ENCODE measurements around the gene CTRB2. TPM values are rescaled to one million over a fixed set of nuclear protein-coding genes. Genes with fewer than 3 reads are reported as not detected.
A peak's percentile ranks its signal among the peaks of the same experiment; 100 is the strongest.
"Not testable (repeated sequence)": the region's sequence is repeated elsewhere in the genome, so short reads cannot be mapped to it uniquely, and the experiment has no call there.

The CTRB2 gene
- total and polyA plus RNA-seq, 4 donors = 9.1 to 19.0 (median 12.1) TPM

GRCh38 chr16:75244225-75244809 is 37.4 kb upstream of the CTRB2 start:
- DNase-seq = peak; percentile 91 to 92
- intact Hi-C loops (cut with DNase I) = no loop called here
- Histone ChIP-seq H3K36me3 (ENCODE audit: control insufficient read depth in 1 of 2, insufficient read depth in 2 of 2, low read length in 1 of 2) (no peaks in the 10 kb centered on the region), H3K4me1 (ENCODE audit: control insufficient read depth in 1 of 2, insufficient read depth in 2 of 2, low read length in 2 of 2) (peaks cover 0 to 8% of the 10 kb centered on the region in 2 donors), H3K27me3 (ENCODE audit: control insufficient read depth in 1 of 2, insufficient read depth in 2 of 2, low read length in 1 of 2) (no peaks in the 10 kb centered on the region), H3K27ac (ENCODE audit: low read depth in 1 of 2, low read length in 2 of 2) (peak overlapping the region; percentile 64 to 95), H3K9me3 (ENCODE audit: control insufficient read depth, low read length) (no peaks in the 10 kb centered on the region), H3K4me3 (ENCODE audit: low read length in 2 of 2) (no peak overlapping the region)
- ATAC-seq (ENCODE audit: low FRiP score) = peak; percentile 3
- WGBS, 2 donors = 24 to 25% methylated on average over 7 of the region's 7 CpGs

DNA sequence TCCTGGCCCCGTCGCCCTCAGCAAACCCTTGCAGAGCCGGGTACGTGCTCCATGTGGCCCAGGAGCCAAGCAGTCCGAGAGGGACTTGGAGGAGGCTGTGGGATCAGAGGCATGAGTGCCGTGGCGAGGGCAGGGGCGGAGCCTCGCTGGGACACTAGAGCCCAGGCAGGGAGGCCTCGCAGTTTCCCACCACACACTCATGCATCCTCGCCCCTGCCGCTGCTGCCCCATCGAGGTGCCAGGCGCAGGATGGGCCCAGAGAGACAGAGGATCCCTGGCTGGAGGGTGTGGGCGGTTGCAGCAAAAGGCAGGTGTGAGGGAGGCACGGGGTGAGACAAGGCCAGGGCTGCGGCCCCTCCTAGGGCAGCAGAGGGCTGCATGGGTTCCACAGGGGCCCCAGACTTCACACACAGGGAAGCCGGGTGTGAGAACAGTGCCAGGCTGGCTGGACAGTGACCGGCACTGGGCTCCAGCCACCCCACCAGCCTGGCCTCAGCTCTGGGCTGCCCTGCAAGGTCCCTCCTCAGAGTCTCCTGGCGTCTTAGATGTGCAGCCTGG is 36.8 kb upstream of the CTRB2 start:
- 22 to 23% methylated on average over 18 to 20 of the region's 20 CpGs for WGBS, 2 donors
- H3K27ac ChIP-seq (ENCODE audit: low read depth in 1 of 2, low read length in 2 of 2) = peak overlapping the region in 1 of 2 donors; percentile 95
- H3K4me3 ChIP-seq (ENCODE audit: low read length in 2 of 2) = no peak overlapping the region
- H3K9me3 ChIP-seq (ENCODE audit: control insufficient read depth, low read length) = no peaks in the 10 kb centered on the region
- H3K36me3 ChIP-seq (ENCODE audit: control insufficient read depth in 1 of 2, insufficient read depth in 2 of 2, low read length in 1 of 2) = no peaks in the 10 kb centered on the region
- ATAC-seq (ENCODE audit: low FRiP score) = no peak
- H3K4me1 ChIP-seq (ENCODE audit: control insufficient read depth in 1 of 2, insufficient read depth in 2 of 2, low read length in 2 of 2) = peaks cover 0 to 8% of the 10 kb centered on the region in 2 donors
- DNase-seq = peak in 1 of 2 donors; percentile 60
- H3K27me3 ChIP-seq (ENCODE audit: control insufficient read depth in 1 of 2, insufficient read depth in 2 of 2, low read length in 1 of 2) = no peaks in the 10 kb centered on the region
- intact Hi-C loops (cut with DNase I) = no loop called here

DNA sequence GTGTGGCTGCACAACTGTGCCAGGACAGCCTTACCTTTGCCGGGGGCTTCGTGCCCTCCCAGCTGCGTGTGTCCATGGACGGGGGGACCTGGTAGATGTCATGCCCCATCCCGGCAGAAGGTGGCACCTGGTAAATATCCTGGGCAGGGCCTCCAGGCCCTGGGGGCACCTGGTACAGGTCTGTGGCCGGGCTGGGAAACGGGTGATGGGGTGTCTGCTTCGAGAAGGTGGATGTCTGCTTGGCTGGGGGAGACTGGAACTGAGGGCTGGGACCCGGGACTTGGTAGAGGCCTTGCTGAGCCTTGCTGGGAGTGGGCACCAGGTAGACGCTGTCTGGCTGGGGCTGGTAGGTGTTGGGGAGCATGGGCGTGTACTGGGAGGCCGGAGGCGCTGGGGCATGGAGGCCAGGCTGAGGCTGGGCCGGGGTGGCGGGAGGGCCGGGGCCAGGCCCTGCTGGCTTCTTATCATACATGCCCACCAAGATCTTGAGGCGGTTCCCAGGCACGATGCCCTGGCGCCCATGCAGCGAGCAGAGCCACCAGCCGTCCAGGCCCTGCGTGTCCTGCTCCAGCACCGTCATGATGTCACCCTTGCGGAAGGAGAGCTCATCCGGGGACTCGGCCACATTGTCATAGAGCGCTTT is 35.6 kb upstream of the CTRB2 start:
- H3K9me3 ChIP-seq (ENCODE audit: control insufficient read depth, low read length); H3K27me3 ChIP-seq (ENCODE audit: control insufficient read depth in 1 of 2, insufficient read depth in 2 of 2, low read length in 1 of 2); H3K4me1 ChIP-seq (ENCODE audit: control insufficient read depth in 1 of 2, insufficient read depth in 2 of 2, low read length in 2 of 2); DNase-seq; intact Hi-C loops (cut with DNase I); ATAC-seq (ENCODE audit: low FRiP score); H3K36me3 ChIP-seq (ENCODE audit: control insufficient read depth in 1 of 2, insufficient read depth in 2 of 2, low read length in 1 of 2); H3K4me3 ChIP-seq (ENCODE audit: low read length in 2 of 2): not testable (repeated sequence)
- WGBS, 2 donors = 55 to 64% methylated on average over 22 to 27 of the region's 27 CpGs
- H3K27ac ChIP-seq (ENCODE audit: low read depth in 1 of 2, low read length in 2 of 2) = peak overlapping the region in 1 of 2 donors; percentile 65

- H3K4me1 ChIP-seq (ENCODE audit: control insufficient read depth in 1 of 2, insufficient read depth in 2 of 2, low read length in 2 of 2) = no peaks in the 10 kb centered on the region
- no peaks in the 10 kb centered on the region for H3K9me3 ChIP-seq (ENCODE audit: control insufficient read depth, low read length)
- 58 to 60% methylated on average over 13 of the region's 13 CpGs for WGBS, 2 donors
- no peak overlapping the region for H3K4me3 ChIP-seq (ENCODE audit: low read length in 2 of 2)
- ATAC-seq (ENCODE audit: low FRiP score) (no peak), DNase-seq (no peak)
- H3K27ac ChIP-seq (ENCODE audit: low read depth in 1 of 2, low read length in 2 of 2) = peak overlapping the region; percentile 2 to 65
- H3K27me3 ChIP-seq (ENCODE audit: control insufficient read depth in 1 of 2, insufficient read depth in 2 of 2, low read length in 1 of 2) = no peaks in the 10 kb centered on the region
- intact Hi-C loops (cut with DNase I) = no loop called here
- no peaks in the 10 kb centered on the region for H3K36me3 ChIP-seq (ENCODE audit: control insufficient read depth in 1 of 2, insufficient read depth in 2 of 2, low read length in 1 of 2)
Measured at GRCh38 chr16:75241955-75242354, 35.0 kb upstream of the CTRB2 start.

GRCh38 chr16:75241412-75241811 is 34.5 kb upstream of the CTRB2 start:
- no peaks in the 10 kb centered on the region for H3K27me3 ChIP-seq (ENCODE audit: control insufficient read depth in 1 of 2, insufficient read depth in 2 of 2, low read length in 1 of 2)
- H3K4me3 ChIP-seq (ENCODE audit: low read length in 2 of 2) = no peak overlapping the region
- H3K4me1 ChIP-seq (ENCODE audit: control insufficient read depth in 1 of 2, insufficient read depth in 2 of 2, low read length in 2 of 2) = no peaks in the 10 kb centered on the region
- whole genome bisulfite sequencing, 2 donors = 59 to 61% methylated on average over 8 of the region's 8 CpGs
- no peaks in the 10 kb centered on the region for H3K36me3 ChIP-seq (ENCODE audit: control insufficient read depth in 1 of 2, insufficient read depth in 2 of 2, low read length in 1 of 2)
- ATAC-seq (ENCODE audit: low FRiP score) = no peak
- H3K27ac ChIP-seq (ENCODE audit: low read depth in 1 of 2, low read length in 2 of 2) = peak overlapping the region; percentile 2 to 65
- no peaks in the 10 kb centered on the region for H3K9me3 ChIP-seq (ENCODE audit: control insufficient read depth, low read length)
- intact Hi-C loops (cut with DNase I) = no loop called here
- DNase-seq = no peak

- WGBS, 2 donors = 21 to 24% methylated on average over 7 of the region's 7 CpGs
- H3K4me1 ChIP-seq (ENCODE audit: control insufficient read depth in 1 of 2, insufficient read depth in 2 of 2, low read length in 2 of 2); H3K4me3 ChIP-seq (ENCODE audit: low read length in 2 of 2); H3K9me3 ChIP-seq (ENCODE audit: control insufficient read depth, low read length); H3K27me3 ChIP-seq (ENCODE audit: control insufficient read depth in 1 of 2, insufficient read depth in 2 of 2, low read length in 1 of 2); ATAC-seq (ENCODE audit: low FRiP score); intact Hi-C loops (cut with DNase I); H3K36me3 ChIP-seq (ENCODE audit: control insufficient read depth in 1 of 2, insufficient read depth in 2 of 2, low read length in 1 of 2): not testable (repeated sequence)
- DNase-seq = peak in 1 of 2 donors; percentile 45
- H3K27ac ChIP-seq (ENCODE audit: low read depth in 1 of 2, low read length in 2 of 2) = peak overlapping the region in 1 of 2 donors; percentile 65
Measured at GRCh38 chr16:75240633-75241032, 33.7 kb upstream of the CTRB2 start.

DNA sequence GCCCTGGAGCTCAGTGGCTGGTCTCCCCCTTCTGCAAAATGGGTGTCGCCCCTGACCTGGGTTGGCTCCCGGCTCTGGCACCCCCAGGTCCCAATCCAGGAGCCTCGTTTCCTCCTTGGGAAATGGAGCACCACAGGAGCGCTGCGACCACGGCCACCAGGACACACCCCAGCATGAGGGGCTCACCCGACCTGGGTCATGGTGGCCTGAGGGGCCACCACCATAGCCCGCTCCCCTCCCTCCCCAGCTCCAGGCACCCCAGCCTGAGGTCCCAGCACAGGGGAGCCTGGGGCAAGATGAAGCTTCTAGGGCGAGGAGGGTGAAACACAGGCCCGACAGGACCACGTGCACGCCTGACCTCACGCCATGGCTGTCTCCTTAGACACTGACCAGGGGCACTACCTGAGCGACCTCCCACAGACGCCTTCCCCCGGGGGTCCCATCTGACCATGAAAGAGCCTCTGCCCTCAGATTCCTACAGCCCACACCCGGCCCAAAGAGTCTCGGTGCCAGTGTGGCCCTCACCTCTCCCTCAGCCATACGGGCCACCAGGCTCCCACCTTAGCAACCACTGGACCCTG is 32.7 kb upstream of the CTRB2 start:
- ATAC-seq (ENCODE audit: low FRiP score) (no peak), DNase-seq (no peak)
- Histone ChIP-seq H3K36me3 (ENCODE audit: control insufficient read depth in 1 of 2, insufficient read depth in 2 of 2, low read length in 1 of 2) (no peaks in the 10 kb centered on the region), H3K9me3 (ENCODE audit: control insufficient read depth, low read length) (no peaks in the 10 kb centered on the region), H3K4me3 (ENCODE audit: low read length in 2 of 2) (no peak overlapping the region), H3K27me3 (ENCODE audit: control insufficient read depth in 1 of 2, insufficient read depth in 2 of 2, low read length in 1 of 2) (no peaks in the 10 kb centered on the region), H3K27ac (ENCODE audit: low read depth in 1 of 2, low read length in 2 of 2) (peak overlapping the region; percentile 83 to 93), H3K4me1 (ENCODE audit: control insufficient read depth in 1 of 2, insufficient read depth in 2 of 2, low read length in 2 of 2) (no peaks in the 10 kb centered on the region)
- intact Hi-C loops (cut with DNase I) = loop anchor here (2.0 to 5.0 kb wide), 4 partner anchors 68 to 163 kb away; no protein-coding TSS in a partner anchor
- WGBS, 2 donors = 54 to 58% methylated on average over 19 of the region's 19 CpGs

DNA sequence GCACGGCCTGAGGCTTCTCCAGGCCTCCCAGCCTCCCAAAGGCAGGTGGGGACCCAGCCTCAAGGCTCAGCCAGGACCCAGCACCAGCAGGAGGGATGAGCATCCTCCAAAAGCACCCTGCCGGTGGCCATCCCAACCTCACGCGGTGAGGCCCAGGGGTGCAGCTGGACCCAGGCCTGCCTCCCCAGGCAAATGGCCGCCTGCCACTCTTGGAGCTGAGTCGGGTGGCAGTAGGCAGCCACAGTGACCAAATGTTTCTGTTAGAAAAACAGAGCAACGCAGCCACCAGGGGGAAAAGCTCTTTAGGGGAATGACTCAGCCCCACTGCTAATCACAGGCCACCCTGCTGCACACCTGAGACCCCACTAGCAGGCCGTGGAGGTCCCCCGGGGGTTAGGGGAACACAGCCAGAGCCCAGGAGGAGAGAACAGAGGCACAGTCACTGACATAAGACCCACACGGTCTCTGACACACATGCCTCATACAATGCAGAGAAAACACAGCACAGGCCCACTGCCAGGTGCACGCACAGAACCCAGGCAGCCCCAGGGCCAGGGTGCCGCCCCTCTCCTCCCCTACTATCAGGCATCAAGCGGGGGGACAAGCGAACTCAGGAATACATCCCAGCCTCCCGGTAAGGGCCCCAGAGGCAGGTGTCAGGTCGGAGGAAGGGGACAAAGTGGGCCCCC is 32.0 kb upstream of the CTRB2 start:
- Histone ChIP-seq H3K4me1 (ENCODE audit: control insufficient read depth in 1 of 2, insufficient read depth in 2 of 2, low read length in 2 of 2) (no peaks in the 10 kb centered on the region), H3K27me3 (ENCODE audit: control insufficient read depth in 1 of 2, insufficient read depth in 2 of 2, low read length in 1 of 2) (no peaks in the 10 kb centered on the region), H3K4me3 (ENCODE audit: low read length in 2 of 2) (no peak overlapping the region), H3K27ac (ENCODE audit: low read depth in 1 of 2, low read length in 2 of 2) (peak overlapping the region; percentile 83 to 93), H3K9me3 (ENCODE audit: control insufficient read depth, low read length) (no peaks in the 10 kb centered on the region), H3K36me3 (ENCODE audit: control insufficient read depth in 1 of 2, insufficient read depth in 2 of 2, low read length in 1 of 2) (no peaks in the 10 kb centered on the region)
- peak; percentile 85 to 89 for DNase-seq
- 9 to 11% methylated on average over 16 of the region's 16 CpGs for WGBS, 2 donors
- peak; percentile 28 for ATAC-seq (ENCODE audit: low FRiP score)
- intact Hi-C loops (cut with DNase I) = loop anchor here (2.0 to 5.0 kb wide), 4 partner anchors 68 to 164 kb away; no protein-coding TSS in a partner anchor

Measured in aorta (tissue), 5 donors.